ENCODE measurements around the gene PLAAT3.
"Not testable (repeated sequence)": the region's sequence is repeated elsewhere in the genome, so short reads cannot be mapped to it uniquely, and the experiment has no call there.

The PLAAT3 gene

DNA sequence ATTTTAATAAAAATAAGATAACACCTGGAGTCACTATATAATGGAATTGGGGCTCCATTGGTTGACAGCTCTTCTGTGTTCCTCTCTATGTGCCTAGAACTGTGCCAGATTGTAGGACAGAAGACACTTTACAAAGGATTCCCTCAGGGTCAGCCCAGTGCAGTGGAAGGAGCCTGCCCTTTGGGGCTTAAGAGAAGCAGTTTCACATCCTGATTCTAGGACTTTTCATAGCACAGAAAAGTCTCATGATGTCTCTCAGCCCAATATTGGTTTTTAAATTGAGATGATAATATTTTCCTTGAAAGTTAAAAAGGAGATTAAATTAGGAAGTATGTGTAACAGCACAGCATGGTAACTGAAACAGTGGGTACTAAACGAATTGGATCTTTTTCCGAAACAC, 70.5 kb downstream of the PLAAT3 start:
- TF ChIP-seq ZFX (IDR thresholded peaks at IDR 0.05): no peak
- no peak for TF ChIP-seq CTCF (conservative IDR thresholded peaks at IDR 0.05)
- H3K27ac ChIP-seq: no peak overlapping the region

GRCh38 chr11:63542506-63542905, 71.7 kb downstream of the PLAAT3 start:
- not testable (repeated sequence) for H3K27ac ChIP-seq

DNA sequence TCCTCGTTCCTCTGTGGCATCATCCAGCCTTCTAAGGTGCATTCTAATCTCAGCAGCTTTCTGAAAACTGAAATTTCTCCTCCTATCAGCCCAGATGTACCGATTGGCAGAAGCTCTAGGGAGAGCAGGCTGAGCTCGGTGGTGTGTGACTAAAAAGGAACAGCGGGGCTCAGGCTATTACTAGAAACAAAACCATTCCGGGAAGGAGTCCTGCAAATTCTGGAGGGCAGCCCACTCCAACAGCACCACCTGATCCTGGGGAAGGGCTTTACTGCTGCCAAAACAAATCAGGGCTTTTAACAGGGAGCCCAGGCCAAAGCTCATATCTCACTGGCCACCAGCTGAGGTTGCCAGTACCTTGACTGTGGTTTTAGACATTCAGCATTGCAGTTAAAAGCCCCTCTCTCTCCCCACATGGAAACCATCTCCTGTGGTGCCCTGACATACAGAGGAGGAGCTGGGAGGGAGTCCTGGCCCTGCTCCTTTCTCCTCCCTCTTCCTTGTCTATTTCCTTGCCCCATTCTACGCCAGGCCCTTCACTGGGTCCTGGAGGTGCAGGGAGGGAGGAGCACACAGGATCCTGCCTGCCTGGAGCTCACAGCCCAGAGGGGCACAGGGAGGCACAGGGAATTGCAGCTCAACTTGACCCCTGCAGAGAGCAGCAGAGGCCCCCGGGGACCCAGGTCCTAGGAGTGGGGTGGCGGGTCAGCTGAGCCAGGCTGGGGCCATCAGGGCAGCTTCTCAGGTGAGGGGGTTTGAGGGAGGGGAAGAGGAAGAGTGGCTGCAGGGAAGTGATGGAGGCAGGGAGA, 76.7 kb downstream of the PLAAT3 start:
- TF ChIP-seq CTCF (conservative IDR thresholded peaks at IDR 0.05) (no peak), ZFX (IDR thresholded peaks at IDR 0.05) (no peak)
- H3K27ac ChIP-seq: peak overlapping the region; percentile 46

- TF ChIP-seq CTCF (conservative IDR thresholded peaks at IDR 0.05): no peak
- no peak for TF ChIP-seq ZFX (IDR thresholded peaks at IDR 0.05)
- H3K27ac ChIP-seq: peak within 1 kb of the TSS; percentile 46
These were observed 77.5 kb downstream of the PLAAT3 start, which contains the start of gene PLAAT4 for GRCh38 chr11:63536669-63537292. Gene PLAAT4, plus strand, starts transcription at chr11:63536808. Its CDS starts 61 bp downstream, at chr11:63536869.

DNA sequence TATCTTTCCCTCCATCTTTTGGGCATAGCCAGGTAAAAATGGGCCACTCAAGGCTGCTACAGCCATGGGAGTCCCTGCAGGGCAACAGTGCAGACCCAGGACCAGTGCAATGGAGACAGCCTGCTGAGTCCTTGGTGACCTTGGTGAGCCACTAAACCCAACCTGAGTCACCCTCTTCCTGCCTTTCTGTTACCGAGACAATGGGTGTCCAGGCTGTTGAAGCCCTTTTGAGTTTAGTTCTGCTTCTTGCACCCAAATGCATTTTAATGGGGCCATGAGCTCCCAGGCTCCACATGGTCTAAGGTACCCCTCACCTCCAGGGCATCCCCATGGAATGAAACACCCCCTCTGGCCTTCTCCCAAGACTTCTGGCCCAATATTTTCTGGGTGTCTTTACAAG, 78.5 kb downstream of the PLAAT3 start:
- TF ChIP-seq ZFX (IDR thresholded peaks at IDR 0.05): no peak
- TF ChIP-seq CTCF (conservative IDR thresholded peaks at IDR 0.05): no peak
- H3K27ac ChIP-seq: no peak overlapping the region

- TF ChIP-seq ZFX (IDR thresholded peaks at IDR 0.05): no peak
- TF ChIP-seq CTCF (conservative IDR thresholded peaks at IDR 0.05): no peak
- H3K27ac ChIP-seq: no peak overlapping the region
These were observed 79.3 kb downstream of the PLAAT3 start for GRCh38 chr11:63534895-63535461.

DNA sequence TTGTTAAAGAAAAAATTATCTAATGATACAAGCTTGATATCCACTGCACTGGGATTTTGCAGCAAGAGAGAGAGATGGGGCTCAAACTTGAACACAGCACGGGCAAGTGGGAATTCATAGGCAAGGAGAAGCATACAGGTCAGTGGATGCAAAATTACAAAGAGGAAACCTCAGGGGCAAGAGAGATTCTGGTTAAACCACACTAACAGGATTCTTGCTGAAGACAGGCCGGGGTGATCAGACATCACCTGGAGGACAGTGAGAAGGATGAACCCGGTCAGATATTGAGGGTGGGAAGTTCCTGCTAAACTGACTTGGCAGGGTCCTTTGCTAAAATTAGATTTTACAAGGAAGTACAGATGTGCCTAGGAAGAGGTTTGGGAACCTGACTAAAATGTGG, 80.2 kb downstream of the PLAAT3 start:
- no peak overlapping the region for H3K27ac ChIP-seq
- TF ChIP-seq CTCF (conservative IDR thresholded peaks at IDR 0.05) (no peak), ZFX (IDR thresholded peaks at IDR 0.05) (no peak)
